ENCODE measurements around the gene PROX1. TPM values are rescaled to one million over a fixed set of nuclear protein-coding genes. Genes with fewer than 3 reads are reported as not detected.

Gene PROX1
- total RNA-seq, 1 donor from 2014 or later: 14.3 TPM

GRCh38 chr1:214067397-214067796 is 79.6 kb downstream of the PROX1 start:
- Mint-ChIP-seq H3K4me3 (no peak overlapping the region), H3K36me3 (ENCODE audit: low read depth) (no peaks in the 10 kb centered on the region), H3K27ac (ENCODE audit: unreplicated experiment) (no peak overlapping the region), H3K9me3 (no peaks in the 10 kb centered on the region), H3K4me1 (no peaks in the 10 kb centered on the region), H3K27me3 (ENCODE audit: low read depth) (peaks cover 35% of the 10 kb centered on the region)
- no peak for TF ChIP-seq CTCF (conservative IDR thresholded peaks at IDR 0.05)
- DNase-seq (ENCODE audit: low read depth, low spot score): no peak

GRCh38 chr1:214067853-214068703 is 80.3 kb downstream of the PROX1 start:
- no peak for TF ChIP-seq CTCF (conservative IDR thresholded peaks at IDR 0.05)
- no peaks in the 10 kb centered on the region for H3K4me1 Mint-ChIP-seq
- no peak overlapping the region for H3K27ac Mint-ChIP-seq (ENCODE audit: unreplicated experiment)
- no peak for DNase-seq (ENCODE audit: low read depth, low spot score)
- no peak overlapping the region for H3K4me3 Mint-ChIP-seq
- no peaks in the 10 kb centered on the region for H3K36me3 Mint-ChIP-seq (ENCODE audit: low read depth)
- peaks cover 39% of the 10 kb centered on the region for H3K27me3 Mint-ChIP-seq (ENCODE audit: low read depth)
- H3K9me3 Mint-ChIP-seq: no peaks in the 10 kb centered on the region

- Mint-ChIP-seq H3K4me1 (no peaks in the 10 kb centered on the region), H3K27ac (ENCODE audit: unreplicated experiment) (no peak overlapping the region), H3K4me3 (no peak overlapping the region), H3K27me3 (ENCODE audit: low read depth) (peaks cover 39% of the 10 kb centered on the region), H3K9me3 (no peaks in the 10 kb centered on the region), H3K36me3 (ENCODE audit: low read depth) (no peaks in the 10 kb centered on the region)
- no peak for TF ChIP-seq CTCF (conservative IDR thresholded peaks at IDR 0.05)
- no peak for DNase-seq (ENCODE audit: low read depth, low spot score)
These were observed 81.2 kb downstream of the PROX1 start for GRCh38 chr1:214068979-214069378.

GRCh38 chr1:214071469-214071868 is 83.7 kb downstream of the PROX1 start:
- TF ChIP-seq CTCF (conservative IDR thresholded peaks at IDR 0.05): no peak
- no peak overlapping the region for H3K4me3 Mint-ChIP-seq
- H3K36me3 Mint-ChIP-seq (ENCODE audit: low read depth): no peaks in the 10 kb centered on the region
- peaks cover 19% of the 10 kb centered on the region for H3K4me1 Mint-ChIP-seq
- no peak for DNase-seq (ENCODE audit: low read depth, low spot score)
- H3K27me3 Mint-ChIP-seq (ENCODE audit: low read depth): peaks cover 32% of the 10 kb centered on the region
- H3K9me3 Mint-ChIP-seq: no peaks in the 10 kb centered on the region
- no peak overlapping the region for H3K27ac Mint-ChIP-seq (ENCODE audit: unreplicated experiment)

GRCh38 chr1:214072426-214073157 is 84.8 kb downstream of the PROX1 start:
- H3K27me3 Mint-ChIP-seq (ENCODE audit: low read depth): peaks cover 25% of the 10 kb centered on the region
- TF ChIP-seq CTCF (conservative IDR thresholded peaks at IDR 0.05): no peak
- H3K4me3 Mint-ChIP-seq: no peak overlapping the region
- H3K9me3 Mint-ChIP-seq: no peaks in the 10 kb centered on the region
- H3K36me3 Mint-ChIP-seq (ENCODE audit: low read depth): no peaks in the 10 kb centered on the region
- DNase-seq (ENCODE audit: low read depth, low spot score): no peak
- peaks cover 27% of the 10 kb centered on the region for H3K4me1 Mint-ChIP-seq
- no peak overlapping the region for H3K27ac Mint-ChIP-seq (ENCODE audit: unreplicated experiment)
